HG03575 (cell line): Measurements from ENCODE around the gene FSTL1.

Experiments
- ATAC-seq: cut with Tn5 transposase; IDR thresholded peaks from one replicate; pipeline ENCODE4 v1.9.1; 2021; ENCODE audit not compliant: unreplicated experiment, insufficient number of reproducible peaks, low FRiP score; ENCODE audit errors: extremely low read depth

The FSTL1 gene, protein sequence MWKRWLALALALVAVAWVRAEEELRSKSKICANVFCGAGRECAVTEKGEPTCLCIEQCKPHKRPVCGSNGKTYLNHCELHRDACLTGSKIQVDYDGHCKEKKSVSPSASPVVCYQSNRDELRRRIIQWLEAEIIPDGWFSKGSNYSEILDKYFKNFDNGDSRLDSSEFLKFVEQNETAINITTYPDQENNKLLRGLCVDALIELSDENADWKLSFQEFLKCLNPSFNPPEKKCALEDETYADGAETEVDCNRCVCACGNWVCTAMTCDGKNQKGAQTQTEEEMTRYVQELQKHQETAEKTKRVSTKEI

GRCh38 chr3:120450600-120451271, at the start of gene FSTL1:
Gene FSTL1 (minus strand): TSS chr3:120450992. CDS start chr3:120450746, 246 bp downstream.
- no peak for ATAC-seq

DNA sequence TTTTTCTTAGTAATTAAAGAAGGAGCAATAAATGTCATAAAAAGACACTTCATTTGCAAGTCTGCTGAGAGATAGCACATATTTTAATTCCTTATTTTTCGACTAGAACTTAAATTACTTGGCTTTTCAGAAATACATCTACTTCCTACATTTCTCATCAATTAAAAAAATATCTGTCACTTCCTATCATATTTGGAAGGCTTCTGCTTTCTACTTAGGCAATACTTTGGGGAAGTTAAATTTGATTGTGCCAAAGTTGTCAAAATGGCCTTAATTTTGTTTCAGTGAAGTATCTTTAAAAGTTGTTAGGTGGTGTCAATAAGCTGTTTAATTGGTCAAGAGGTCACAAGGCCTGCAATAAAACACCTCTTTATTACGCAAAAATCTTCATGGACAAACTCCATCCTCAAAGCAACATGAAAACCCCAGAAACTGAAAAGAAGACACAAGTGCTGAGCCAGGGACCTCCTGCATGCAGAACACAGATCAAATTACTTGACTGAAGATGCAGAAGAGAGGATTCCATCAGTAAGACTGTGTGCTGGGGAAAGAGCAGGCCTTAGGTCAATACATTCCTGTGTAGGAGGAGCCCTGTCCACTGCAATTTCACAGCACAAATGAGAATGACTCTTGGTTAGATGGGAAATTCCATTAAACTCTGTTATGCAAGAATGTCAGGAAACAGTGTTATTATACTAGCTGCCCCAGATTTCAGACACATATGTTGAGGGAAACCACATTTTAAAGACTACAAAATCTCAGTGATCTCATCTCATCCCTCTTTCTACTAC, 48.0 kb upstream of the FSTL1 start:
- ATAC-seq = no peak

DNA sequence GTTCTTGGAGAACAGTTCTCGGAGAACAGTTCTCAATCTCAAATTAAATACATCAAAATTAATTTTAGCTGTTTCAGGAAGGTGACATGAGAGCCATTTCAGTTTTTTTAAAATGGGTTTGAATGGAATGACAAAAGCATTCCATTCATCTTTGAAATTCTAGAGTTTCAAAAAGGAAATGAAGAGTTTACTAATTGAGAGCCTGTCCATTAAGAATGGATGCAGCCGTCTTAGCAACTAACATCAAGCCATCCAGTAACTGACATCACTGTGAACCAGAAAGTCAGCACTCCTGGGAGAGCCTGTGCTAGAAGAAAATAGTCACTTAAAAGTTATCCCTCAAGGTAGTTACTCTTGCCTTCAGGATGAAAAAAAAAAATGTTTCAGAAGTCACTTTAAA, 47.0 kb upstream of the FSTL1 start:
- no peak for ATAC-seq

GRCh38 chr3:120497336-120497735, 46.5 kb upstream of the FSTL1 start:
- ATAC-seq = no peak

DNA sequence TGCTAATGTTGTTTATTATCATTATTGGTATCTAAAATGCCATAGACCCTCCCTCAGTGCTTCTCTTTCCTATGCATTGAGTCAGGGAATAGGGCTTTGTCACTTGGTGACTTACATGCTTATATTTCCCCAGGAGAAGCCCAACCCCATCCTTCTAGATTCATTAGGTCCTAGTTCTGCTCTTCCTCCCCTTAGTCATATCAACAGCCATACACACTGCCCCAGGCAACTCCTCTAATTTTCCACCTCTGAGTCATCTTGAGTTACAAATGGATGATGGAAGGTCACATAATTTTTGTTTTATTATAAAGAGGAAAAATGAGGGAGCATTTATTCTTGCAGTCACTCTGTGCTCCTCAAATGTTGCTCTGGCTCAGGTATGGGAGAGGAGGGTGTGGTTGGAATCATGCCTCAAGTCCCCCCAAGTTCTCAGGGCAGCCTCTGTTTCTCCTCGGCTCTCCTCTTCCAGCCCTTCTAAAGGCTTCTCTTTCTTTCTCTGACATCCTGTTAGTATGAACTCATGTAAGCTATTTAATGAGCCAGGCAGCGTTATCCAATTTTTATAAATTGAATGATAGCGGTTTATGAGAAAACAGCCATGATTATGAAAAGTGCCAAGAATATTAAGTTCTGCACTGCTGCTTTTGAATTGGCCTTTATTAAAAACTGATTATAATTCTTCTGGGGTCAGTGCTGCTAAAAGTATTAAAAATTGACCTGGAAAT, 45.6 kb upstream of the FSTL1 start:
- no peak for ATAC-seq

DNA sequence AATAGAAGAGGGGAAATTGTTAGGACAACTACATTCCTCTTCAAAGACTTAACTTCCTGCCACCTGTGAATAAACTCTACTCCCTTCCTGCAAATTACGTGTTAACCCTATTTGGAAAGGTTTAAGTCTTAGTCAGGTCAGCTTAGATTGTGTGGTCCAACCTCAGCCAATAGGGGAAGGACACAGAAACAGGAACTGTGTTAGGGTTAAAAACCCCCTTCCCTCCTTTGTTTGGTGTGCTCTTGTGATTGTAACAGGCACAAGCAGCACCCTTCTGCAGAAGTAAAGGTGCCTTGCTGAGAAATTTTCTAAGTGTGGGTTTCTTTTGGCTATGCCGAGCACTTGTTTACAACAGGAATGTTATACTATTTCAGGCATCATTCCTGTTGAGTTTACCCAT, 45.0 kb upstream of the FSTL1 start:
- ATAC-seq = no peak

DNA sequence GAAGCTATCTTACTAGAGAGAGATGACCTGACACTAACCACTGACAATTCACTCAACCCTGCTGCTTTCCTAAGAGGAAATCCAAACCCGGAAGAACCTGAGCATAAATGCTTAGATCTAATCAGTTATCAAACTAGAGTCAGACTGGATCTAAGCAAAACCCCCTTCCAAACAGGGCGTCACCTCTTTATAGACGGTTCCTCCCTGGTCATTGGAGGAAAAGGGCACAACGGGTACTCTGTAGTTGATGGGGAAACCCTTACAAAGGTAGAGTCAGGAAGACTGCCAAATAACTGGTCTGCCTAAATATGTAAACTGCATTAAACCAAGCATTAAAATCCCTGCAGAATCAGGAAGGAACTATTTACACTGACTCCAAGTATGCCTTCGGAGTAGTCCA, 41.3 kb upstream of the FSTL1 start:
- no peak for ATAC-seq

DNA sequence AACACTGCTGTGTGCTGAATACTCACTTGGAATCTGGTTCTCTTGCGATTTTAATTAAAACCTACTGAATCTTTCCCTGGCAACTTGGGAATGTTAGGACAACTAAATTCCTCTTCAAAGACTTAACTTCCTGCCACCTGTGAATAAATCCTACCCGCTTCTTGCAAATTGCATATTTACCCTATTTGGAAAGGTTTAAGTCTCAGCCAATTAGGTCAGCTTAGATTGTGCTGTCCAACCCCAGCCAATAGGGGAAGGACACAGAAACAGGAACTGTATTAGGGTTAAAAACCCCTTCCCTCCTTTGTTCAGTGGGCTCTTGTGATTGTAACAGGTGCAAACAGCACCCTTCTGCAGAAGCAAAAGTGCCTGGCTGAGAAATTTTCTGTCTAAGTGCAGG, 38.6 kb upstream of the FSTL1 start:
- no peak for ATAC-seq

- no peak for ATAC-seq
Measured at GRCh38 chr3:120488296-120488695, 37.5 kb upstream of the FSTL1 start.

GRCh38 chr3:120487191-120487650, 36.4 kb upstream of the FSTL1 start:
- ATAC-seq = no peak

DNA sequence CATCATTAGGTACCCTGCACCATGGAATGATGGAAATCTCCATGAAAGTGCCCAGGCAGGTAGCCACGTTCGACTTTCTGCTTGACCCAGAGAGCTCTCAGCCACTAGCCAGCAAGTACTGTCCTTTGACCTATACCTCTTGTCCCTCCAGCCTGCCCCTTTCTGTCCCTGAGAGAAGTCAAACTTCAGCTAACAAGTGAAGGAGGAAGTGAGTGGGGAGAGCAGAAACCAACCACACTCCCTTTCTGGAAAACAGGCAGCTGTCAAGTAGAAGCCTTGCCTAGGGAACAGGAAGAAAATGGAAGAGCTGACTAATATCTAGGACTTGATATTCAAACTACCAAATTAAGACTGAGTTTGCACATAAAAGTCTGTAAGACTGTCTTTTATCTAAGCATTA, 30.3 kb upstream of the FSTL1 start:
- ATAC-seq = no peak

DNA sequence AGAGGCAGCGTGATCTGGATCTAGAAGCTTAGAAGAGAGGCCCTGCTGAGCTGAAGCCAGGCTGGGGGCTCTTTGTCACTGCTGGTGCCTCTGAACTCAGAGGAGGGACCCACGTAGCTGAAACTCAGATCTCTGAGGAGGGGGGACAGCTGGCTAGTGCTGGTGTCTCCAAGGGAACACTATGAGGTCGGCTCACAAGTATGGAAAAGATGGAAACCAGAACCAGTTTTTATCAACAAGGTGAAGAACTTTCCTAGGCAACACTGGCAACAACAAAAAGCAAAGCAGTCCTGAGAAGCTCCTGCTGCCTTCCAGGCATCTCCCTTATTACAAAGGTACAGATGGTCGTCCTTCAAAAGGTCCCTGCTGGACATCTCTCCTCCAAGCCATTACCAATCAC, 27.0 kb upstream of the FSTL1 start:
- no peak for ATAC-seq

GRCh38 chr3:120475722-120476377, 25.1 kb upstream of the FSTL1 start:
- no peak for ATAC-seq

- ATAC-seq = no peak
Measured at GRCh38 chr3:120473896-120474675, 23.3 kb upstream of the FSTL1 start.

DNA sequence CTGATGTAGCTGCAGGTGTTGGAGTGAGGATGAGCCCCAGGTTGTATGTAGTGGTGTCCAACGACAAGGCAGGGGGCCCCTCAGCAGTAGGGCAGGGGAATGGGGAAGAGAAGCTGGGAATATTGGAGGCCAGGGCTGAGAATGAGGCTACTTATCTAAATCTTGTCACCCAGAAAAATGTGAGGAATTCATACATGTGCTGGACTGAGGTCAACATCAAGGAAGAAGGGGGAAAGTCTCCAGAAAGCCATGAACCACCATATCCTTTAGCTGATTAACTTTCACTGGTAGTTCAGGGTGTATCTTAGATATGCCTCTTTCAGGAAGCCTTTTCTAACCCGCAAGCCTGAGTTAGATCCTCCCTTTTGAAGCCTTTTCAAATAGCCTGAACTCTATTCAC, 22.6 kb upstream of the FSTL1 start:
- ATAC-seq = no peak

GRCh38 chr3:120472121-120472844, 21.5 kb upstream of the FSTL1 start:
- no peak for ATAC-seq

DNA sequence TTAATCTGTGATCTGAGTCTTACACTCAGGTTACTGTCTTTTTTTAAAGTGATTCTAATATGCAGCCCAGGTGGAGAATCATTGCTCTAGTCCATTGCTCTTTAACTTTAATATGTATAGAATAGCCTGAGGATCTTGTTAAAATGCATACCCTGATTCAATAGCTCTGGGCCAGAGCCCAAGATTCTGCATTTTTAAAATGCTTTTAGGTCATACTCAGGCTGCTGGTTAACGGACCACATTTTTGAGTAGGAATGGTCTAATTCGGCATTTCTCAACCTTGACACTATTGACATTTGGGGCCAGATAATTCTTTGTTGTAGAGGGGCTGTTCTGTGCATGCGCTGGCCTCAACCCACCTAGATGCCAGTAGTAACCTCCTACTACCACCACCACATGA, 20.9 kb upstream of the FSTL1 start:
- no peak for ATAC-seq

DNA sequence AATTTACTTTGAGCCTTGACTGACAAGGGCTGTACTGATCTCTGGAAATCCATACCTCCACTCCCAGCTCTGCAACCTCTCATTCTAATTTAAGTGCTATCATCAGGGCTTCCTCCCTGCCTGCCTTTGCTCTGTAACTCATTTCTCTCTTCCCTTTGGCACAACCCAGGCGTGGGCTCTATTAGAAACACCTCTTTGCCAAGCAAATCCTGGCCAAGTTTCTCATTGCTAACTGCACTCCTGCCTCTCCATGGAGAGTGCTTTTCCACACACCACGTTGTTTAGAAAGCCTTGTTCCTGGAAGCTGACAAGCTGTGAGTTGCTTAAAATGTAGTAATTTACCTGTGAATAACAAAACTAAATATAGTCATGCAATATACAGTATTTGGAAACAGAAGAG, 20.1 kb upstream of the FSTL1 start:
- ATAC-seq = no peak
